Pancreas (tissue), 10 donors: ENCODE results near the gene GRIK3. TPM values are rescaled to one million over a fixed set of nuclear protein-coding genes. Genes with fewer than 3 reads are reported as not detected.

Experiments used
- ATAC-seq, 4 donors: fragments of 200-7000 bp; cut with Tn5 transposase; one replicate each; pipeline versions ENCODE4 v1.8.0 to v1.9.1; 2020; ENCODE audit warnings: mild to moderate bottlenecking in 4 of 4, moderate library complexity in 4 of 4
- DNase-seq, 6 donors: peaks; one replicate each; pipeline ENCODE4 v3.0.0-alpha.2; 2020
- FAIRE-seq: peaks from 2 replicates; lab custom pipeline; 2012; peaks lifted over from hg19 to GRCh38; lab: Jason Lieb, UNC
- H3K27ac ChIP-seq, 4 donors: fragments of 200-600 bp; sonication (generic); 1 replicate in 3 of 4; 2 replicates in 1 of 4; pipeline versions ENCODE4 v1.5.0 to v1.8.0; 2020
- H3K27me3 ChIP-seq, 4 donors: fragments of 200-600 bp; one replicate each; pipeline ENCODE4 v1.8.0; 2021
- H3K36me3 ChIP-seq, 3 donors: fragments of 200-600 bp; sonication (generic) in 1 of 3; one replicate each; pipeline versions ENCODE4 v1.5.0 to v1.8.0; 2020 to 2021
- H3K4me1 ChIP-seq, 3 donors: fragments of 200-600 bp; one replicate each; pipeline ENCODE4 v1.8.0; 2021
- H3K4me3 ChIP-seq, 4 donors: fragments of 200-600 bp; sonication (generic) in 2 of 4; one replicate each; pipeline versions ENCODE4 v1.5.0 to v1.8.0; 2020 to 2021
- H3K9me3 ChIP-seq, 4 donors: fragments of 200-600 bp; one replicate each; pipeline ENCODE4 v1.8.0; 2021
- WGBS, 2 donors: extraction: QIAGEN DNeasy Blood & Tissue Kit; methylation state at CpG; one replicate each; pipeline ENCODE4 v1.1.7; 2013; 5-methylcytosine and 5-hydroxymethylcytosine counted together
- intact Hi-C, 3 donors: fragments of 100-400 bp; cut with DNase I; formaldehyde crosslinking; loops; one replicate each; pipeline versions ENCODE4 v1.11.1 to v1.14.2; 2022
- polyA plus RNA-seq, 2 donors: library from polyadenylated mRNA; stranded (reverse); fragments of 200-250 nt; gene quantifications; one replicate each; pipeline ENCODE4 v1.2.3, GENCODE V29; 2013
- total RNA-seq, 6 donors: library from RNA; stranded (reverse); fragmentation: NEBNext Ultra II Directional in 4 of 6; extraction: Animal tissue kit (Norgen Biotek cat#: 25700) in 4 of 6; gene quantifications; one replicate each; pipeline versions ENCODE4 v1.2.1 to v1.2.4, GENCODE V29; 2021 to 2023
- TF ChIP-seq, protein P1 (sequence below), 4 donors: fragments of 200-600 bp; sonication (generic) in 3 of 4; IDR thresholded peaks; one replicate each; pipeline versions ENCODE4 v1.5.0 to v1.8.0; 2021; ENCODE audit warnings: antibody characterized with exemption in 4 of 4
- donor health status: healthy with polysubstance abuse.
- donor health status: DM: no; HTN: no; CAD: no; lungs with moderate emphysema.
- donor health status: DM: no; HTN: no; CAD: no.
- donor health status: control.
- donor health status: control.
- donor health status: Bipolar disorder and iron deficiency.
- donor health status: DM: yes; HTN: yes; CAD: no.
- donor health status: DM: no; HTN: no; CAD: no.
- donor health status: DM: no; HTN: no; CAD: no.
- donor health status: DM: yes; HTN: yes; CAD: no.

Gene GRIK3
- total and polyA plus RNA-seq, 8 donors, result 0.08 to 0.47 (median 0.23) TPM

DNA sequence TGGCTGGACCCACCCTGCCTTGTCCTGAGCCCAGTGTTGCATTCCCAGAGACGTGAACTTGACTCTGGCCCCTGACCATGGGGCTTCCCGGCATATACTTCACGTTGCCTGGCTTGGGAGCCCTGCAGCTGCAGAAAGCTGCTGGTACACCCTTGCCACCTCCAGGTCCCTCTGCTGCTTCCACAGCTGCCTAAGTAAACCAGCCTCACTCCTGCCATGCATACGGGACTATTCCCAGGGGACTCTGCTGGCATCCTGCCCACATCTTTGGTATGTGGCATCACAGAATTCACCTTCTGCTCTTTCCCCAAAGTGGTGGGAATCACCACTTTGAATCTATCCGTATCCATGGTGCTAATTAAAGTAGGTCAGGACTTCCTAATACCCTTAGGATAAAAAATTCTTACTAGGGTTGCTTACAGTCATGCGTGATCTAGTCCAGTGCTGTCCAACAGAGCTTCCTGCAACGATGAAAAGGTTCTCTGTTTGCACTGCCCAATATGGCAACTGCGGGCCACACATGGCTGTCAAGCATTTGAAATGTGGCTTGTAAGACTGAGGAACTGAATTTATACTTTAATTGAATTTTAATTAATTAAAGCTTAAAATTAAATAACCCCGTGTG lies 203.0 kb downstream of the GRIK3 start:
- H3K27me3 ChIP-seq, result no peaks in the 10 kb centered on the region
- no peaks in the 10 kb centered on the region for H3K36me3 ChIP-seq
- DNase-seq (no peak), ATAC-seq (no peak), FAIRE-seq (no peak)
- intact Hi-C loops, result no loop called here
- WGBS, 2 donors, result 43 to 52% methylated on average over 9 of the region's 9 CpGs
- no peak overlapping the region for H3K27ac ChIP-seq
- no peak overlapping the region for H3K4me3 ChIP-seq
- TF ChIP-seq, protein P1, sequence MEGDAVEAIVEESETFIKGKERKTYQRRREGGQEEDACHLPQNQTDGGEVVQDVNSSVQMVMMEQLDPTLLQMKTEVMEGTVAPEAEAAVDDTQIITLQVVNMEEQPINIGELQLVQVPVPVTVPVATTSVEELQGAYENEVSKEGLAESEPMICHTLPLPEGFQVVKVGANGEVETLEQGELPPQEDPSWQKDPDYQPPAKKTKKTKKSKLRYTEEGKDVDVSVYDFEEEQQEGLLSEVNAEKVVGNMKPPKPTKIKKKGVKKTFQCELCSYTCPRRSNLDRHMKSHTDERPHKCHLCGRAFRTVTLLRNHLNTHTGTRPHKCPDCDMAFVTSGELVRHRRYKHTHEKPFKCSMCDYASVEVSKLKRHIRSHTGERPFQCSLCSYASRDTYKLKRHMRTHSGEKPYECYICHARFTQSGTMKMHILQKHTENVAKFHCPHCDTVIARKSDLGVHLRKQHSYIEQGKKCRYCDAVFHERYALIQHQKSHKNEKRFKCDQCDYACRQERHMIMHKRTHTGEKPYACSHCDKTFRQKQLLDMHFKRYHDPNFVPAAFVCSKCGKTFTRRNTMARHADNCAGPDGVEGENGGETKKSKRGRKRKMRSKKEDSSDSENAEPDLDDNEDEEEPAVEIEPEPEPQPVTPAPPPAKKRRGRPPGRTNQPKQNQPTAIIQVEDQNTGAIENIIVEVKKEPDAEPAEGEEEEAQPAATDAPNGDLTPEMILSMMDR (IDR thresholded peaks at IDR 0.05), result no peak
- no peaks in the 10 kb centered on the region for H3K4me1 ChIP-seq
- H3K9me3 ChIP-seq, result no peaks in the 10 kb centered on the region

DNA sequence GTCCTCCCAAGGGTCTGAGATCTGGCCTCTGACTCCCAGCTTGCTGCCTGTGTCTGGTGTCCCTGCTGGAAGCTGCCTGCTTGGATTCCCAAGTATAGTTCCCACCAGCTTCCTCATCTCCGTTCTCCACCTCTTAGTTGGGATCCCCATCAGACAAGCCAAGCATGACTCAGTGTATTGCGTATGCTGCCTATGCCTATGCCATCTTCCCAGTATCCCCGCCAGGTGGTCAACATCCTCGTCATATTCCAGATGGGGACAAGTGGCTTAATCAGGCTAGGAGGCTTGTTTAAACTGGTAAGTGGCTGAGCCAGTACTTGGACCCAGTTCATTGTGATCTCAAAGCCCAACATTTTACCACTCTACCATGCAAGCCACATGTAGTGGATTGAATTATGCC lies 204.4 kb downstream of the GRIK3 start:
- Histone ChIP-seq H3K27me3 (no peaks in the 10 kb centered on the region), H3K4me3 (no peak overlapping the region), H3K9me3 (no peaks in the 10 kb centered on the region), H3K4me1 (no peaks in the 10 kb centered on the region), H3K27ac (no peak overlapping the region), H3K36me3 (no peaks in the 10 kb centered on the region)
- TF ChIP-seq, protein P1 (IDR thresholded peaks at IDR 0.05), result no peak
- WGBS, 2 donors, result 60% methylated on average over 4 of the region's 4 CpGs
- intact Hi-C loops, result no loop called here
- no peak for DNase-seq
- no peak for FAIRE-seq
- no peak for ATAC-seq

DNA sequence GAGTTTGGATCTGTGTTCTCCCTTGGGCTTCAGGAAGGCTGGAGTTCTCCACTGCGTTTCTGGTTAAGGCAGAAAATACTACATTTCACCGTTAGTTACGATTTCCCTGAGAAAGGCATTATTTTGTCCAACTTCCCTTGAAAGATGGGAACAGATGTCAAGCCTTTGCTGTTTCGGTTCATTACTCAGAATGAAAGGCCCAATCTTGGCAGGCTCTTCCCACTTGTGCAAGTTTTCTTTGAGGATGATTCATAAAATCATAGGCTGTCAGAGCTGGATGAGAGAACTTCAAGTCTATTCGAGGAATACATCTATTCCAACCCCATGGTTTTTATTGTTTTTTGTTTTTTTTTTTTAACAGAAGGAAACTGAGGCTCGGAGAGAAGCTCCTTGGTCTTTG lies 205.2 kb downstream of the GRIK3 start:
- DNase-seq, result no peak
- Histone ChIP-seq H3K27ac (no peak overlapping the region), H3K36me3 (no peaks in the 10 kb centered on the region), H3K9me3 (no peaks in the 10 kb centered on the region), H3K4me3 (no peak overlapping the region), H3K27me3 (no peaks in the 10 kb centered on the region), H3K4me1 (no peaks in the 10 kb centered on the region)
- intact Hi-C loops, result no loop called here
- 56 to 67% methylated on average over 6 of the region's 6 CpGs for WGBS, 2 donors
- no peak for ATAC-seq
- FAIRE-seq, result no peak
- TF ChIP-seq, protein P1 (IDR thresholded peaks at IDR 0.05), result no peak

DNA sequence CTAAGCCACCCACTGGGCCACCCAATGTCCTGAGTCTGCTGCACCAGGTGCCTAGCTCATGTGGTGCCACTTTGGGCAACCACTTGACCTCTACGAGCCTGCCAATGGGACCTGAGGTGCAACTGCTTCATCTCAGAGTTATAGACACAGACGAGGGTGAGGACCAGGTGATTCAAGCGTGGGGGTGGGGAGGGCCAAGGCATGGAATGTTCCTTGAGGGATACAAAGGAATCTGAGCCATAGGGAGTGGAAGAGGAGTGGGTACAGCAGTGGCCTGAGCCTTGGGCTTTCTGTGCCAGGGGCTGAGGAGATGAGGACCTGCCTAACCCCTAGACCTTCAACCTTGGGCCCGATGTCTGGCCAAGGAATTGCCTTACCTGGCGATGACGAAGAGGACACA lies 209.1 kb downstream of the GRIK3 start:
- no peak for ATAC-seq
- Histone ChIP-seq H3K4me3 (no peak overlapping the region), H3K27ac (no peak overlapping the region), H3K36me3 (no peaks in the 10 kb centered on the region), H3K9me3 (no peaks in the 10 kb centered on the region), H3K4me1 (no peaks in the 10 kb centered on the region), H3K27me3 (no peaks in the 10 kb centered on the region)
- WGBS, 2 donors, result 52 to 69% methylated on average over 6 of the region's 6 CpGs
- intact Hi-C loops, result no loop called here
- DNase-seq, result no peak
- FAIRE-seq, result no peak
- TF ChIP-seq, protein P1 (IDR thresholded peaks at IDR 0.05), result no peak

DNA sequence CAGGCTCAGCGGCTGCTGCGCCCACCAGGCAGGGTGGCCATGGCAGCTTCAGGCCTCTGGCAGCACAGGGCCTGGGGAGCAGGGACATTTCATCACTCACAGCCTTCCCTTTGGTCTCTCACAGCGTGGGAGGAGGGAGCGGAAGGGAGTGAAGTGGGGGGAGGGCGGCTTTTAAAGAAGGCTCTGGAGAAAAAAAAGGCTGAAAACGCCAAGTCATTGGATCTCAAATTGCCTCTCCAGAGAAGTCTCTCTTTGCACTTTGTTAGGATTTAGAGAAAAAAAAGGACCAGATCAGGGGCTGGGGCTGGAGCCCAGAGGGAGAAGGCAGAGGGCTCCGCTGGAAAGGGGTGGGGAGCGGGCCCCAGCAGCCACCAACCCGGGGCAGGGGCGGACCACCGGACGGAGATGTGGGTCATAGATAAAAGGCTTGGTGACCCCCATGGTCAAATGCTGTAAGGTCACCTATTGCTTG lies 209.9 kb downstream of the GRIK3 start:
- TF ChIP-seq, protein P1 (IDR thresholded peaks at IDR 0.05), result no peak
- no peaks in the 10 kb centered on the region for H3K27me3 ChIP-seq
- H3K4me1 ChIP-seq, result no peaks in the 10 kb centered on the region
- DNase-seq, result no peak
- intact Hi-C loops, result no loop called here
- no peak overlapping the region for H3K27ac ChIP-seq
- H3K4me3 ChIP-seq, result no peak overlapping the region
- H3K36me3 ChIP-seq, result no peaks in the 10 kb centered on the region
- WGBS, 2 donors, result 16 to 25% methylated on average over 12 of the region's 12 CpGs
- ATAC-seq, result no peak
- H3K9me3 ChIP-seq, result no peaks in the 10 kb centered on the region
- FAIRE-seq, result no peak
